Amniotic epithelial cell (primary cell): ENCODE measurements around the gene CYP2D6.

ENCODE experiments used
- DNase-seq: peaks from one replicate; pipeline ENCODE4 v3.0.0-alpha.2; 2010; ENCODE audit warnings: low read depth

Gene CYP2D6

GRCh38 chr22:42084874-42085273 is 45.7 kb downstream of the CYP2D6 start:
- no peak for DNase-seq

- no peak for DNase-seq
Measured at GRCh38 chr22:42083119-42083518, 47.5 kb downstream of the CYP2D6 start.

- peak; percentile 62 for DNase-seq
Measured at GRCh38 chr22:42080287-42080686, 50.3 kb downstream of the CYP2D6 start.

GRCh38 chr22:42079319-42080251 is 51.0 kb downstream of the CYP2D6 start, which contains the start of gene SMDT1:
Gene SMDT1, plus strand, starts transcription at chr22:42079700. Its CDS starts 69 bp downstream, at chr22:42079769.
- peak; percentile 96 for DNase-seq

- peak; percentile 27 for DNase-seq
Measured at GRCh38 chr22:42078469-42079318, 51.9 kb downstream of the CYP2D6 start.

GRCh38 chr22:42077486-42078125 is 53.0 kb downstream of the CYP2D6 start:
- DNase-seq: no peak

- no peak for DNase-seq
Measured at GRCh38 chr22:42076764-42077485, 53.7 kb downstream of the CYP2D6 start.
